ENCODE measurements around the gene PEX11B. TPM values are rescaled to one million over a fixed set of nuclear protein-coding genes. Genes with fewer than 3 reads are reported as not detected.

PEX11B gene
- total RNA-seq, 1 experiment from 2014 or later, result 13.7 TPM

DNA sequence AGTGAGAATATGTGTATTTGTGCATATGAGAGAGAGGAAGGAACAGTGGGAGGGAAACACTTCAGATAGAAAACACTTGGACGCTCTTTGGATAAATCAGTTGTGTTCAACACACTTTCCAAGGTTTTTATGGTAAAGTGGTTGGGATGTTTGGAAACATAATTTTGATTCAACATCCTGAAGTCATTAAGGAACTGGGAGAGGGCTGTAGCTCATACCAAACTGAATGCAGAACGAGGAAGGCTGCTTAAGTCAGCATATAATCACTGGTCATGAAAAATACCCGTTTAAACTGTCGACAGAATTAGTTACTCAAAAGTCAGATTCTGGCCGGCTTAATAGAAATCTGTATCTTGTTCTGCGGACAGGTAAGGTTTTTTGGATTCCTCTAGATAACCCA, 24.4 kb upstream of the PEX11B start:
- Histone ChIP-seq H4K8ac (replicated peaks; ENCODE audit: insufficient read length, low read depth, low read length) (no peak overlapping the region), H3K79me1 (ENCODE audit: insufficient read depth, low read depth, low read length, poor library complexity, severe bottlenecking) (no peaks in the 10 kb centered on the region), H2AK5ac (ENCODE audit: insufficient read length, low read length) (no peak overlapping the region), H3K23me2 (ENCODE audit: insufficient read length, low read depth, low read length, poor library complexity, severe bottlenecking) (no peaks in the 10 kb centered on the region), H3K23ac (ENCODE audit: insufficient read length, low read depth, low read length) (no peak overlapping the region), H3K27ac (ENCODE audit: insufficient read length, low read depth, low read length) (no peak overlapping the region), H2BK12ac (ENCODE audit: insufficient read length, low read depth, low read length) (no peak overlapping the region), H3K56ac (ENCODE audit: insufficient read length, low read depth, low read length) (no peak overlapping the region), H4K5ac (ENCODE audit: insufficient read length, low read depth, low read length) (no peak overlapping the region), H3K4ac (ENCODE audit: low read depth, low read length) (no peak overlapping the region), H3K4me1 (ENCODE audit: insufficient read depth, low read length) (peaks cover 6% of the 10 kb centered on the region; the same call in 1 of the 2 replicates), H3T11ph (ENCODE audit: low read length) (no peak overlapping the region), H2BK5ac (ENCODE audit: insufficient read length, low read length) (no peak overlapping the region), H4K91ac (ENCODE audit: insufficient read length, low read depth, low read length) (no peak overlapping the region), H2BK15ac (ENCODE audit: low read depth, low read length) (no peak overlapping the region), H4K20me1 (ENCODE audit: control insufficient read depth, insufficient read depth, insufficient read length) (no peaks in the 10 kb centered on the region), H3K14ac (ENCODE audit: insufficient read depth, low read length) (no peak overlapping the region), H3K79me2 (ENCODE audit: insufficient read depth, low read length) (no peaks in the 10 kb centered on the region), H2AFZ (ENCODE audit: low read length) (no peak overlapping the region), H3K9ac (ENCODE audit: extremely low read depth, insufficient read length, low read length) (no peak overlapping the region), H3K4me2 (ENCODE audit: insufficient read depth, insufficient read length, low read length) (no peak overlapping the region), H3K9me3 (ENCODE audit: control insufficient read depth, low read depth, low read length) (no peaks in the 10 kb centered on the region), H3K27me3 (ENCODE audit: insufficient read depth, low read length) (no peaks in the 10 kb centered on the region), H2BK20ac (ENCODE audit: low read depth, low read length, poor library complexity, severe bottlenecking) (no peak overlapping the region), H3K18ac (ENCODE audit: insufficient read length, low read depth, low read length) (no peak overlapping the region), H2BK120ac (ENCODE audit: low read depth, low read length, poor library complexity, severe bottlenecking) (no peak overlapping the region)
- DNase-seq, result no peak
- Mint-ChIP-seq H3K27ac (no peak overlapping the region; a peak in 1 of 7 replicates), H3K4me1 (peaks cover 11 to 14% of the 10 kb centered on the region in 2 experiments), H3K9me3 (no peaks in the 10 kb centered on the region), H3K4me3 (no peak overlapping the region), H3K27me3 (ENCODE audit: low read depth) (no peaks in the 10 kb centered on the region), H3K36me3 (ENCODE audit: insufficient read depth in 1 of 3, low read depth in 3 of 3) (no peaks in the 10 kb centered on the region)
- WGBS (ENCODE audit: extremely low coverage, insufficient read length, low lambda C conversion rate), result no CpG with 5 or more reads among the region's 6 CpGs
- no peak for TF ChIP-seq CTCF (conservative IDR thresholded peaks at IDR 0.05)

Measured in H9 (cell line).